EH (cell line): ENCODE results near the gene GPR35.

Experiments
- DNase-seq: peaks from one replicate; pipeline ENCODE4 v3.0.0-alpha.2; 2015; ENCODE audit warnings: low read depth

GPR35 gene, protein sequence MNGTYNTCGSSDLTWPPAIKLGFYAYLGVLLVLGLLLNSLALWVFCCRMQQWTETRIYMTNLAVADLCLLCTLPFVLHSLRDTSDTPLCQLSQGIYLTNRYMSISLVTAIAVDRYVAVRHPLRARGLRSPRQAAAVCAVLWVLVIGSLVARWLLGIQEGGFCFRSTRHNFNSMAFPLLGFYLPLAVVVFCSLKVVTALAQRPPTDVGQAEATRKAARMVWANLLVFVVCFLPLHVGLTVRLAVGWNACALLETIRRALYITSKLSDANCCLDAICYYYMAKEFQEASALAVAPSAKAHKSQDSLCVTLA

DNA sequence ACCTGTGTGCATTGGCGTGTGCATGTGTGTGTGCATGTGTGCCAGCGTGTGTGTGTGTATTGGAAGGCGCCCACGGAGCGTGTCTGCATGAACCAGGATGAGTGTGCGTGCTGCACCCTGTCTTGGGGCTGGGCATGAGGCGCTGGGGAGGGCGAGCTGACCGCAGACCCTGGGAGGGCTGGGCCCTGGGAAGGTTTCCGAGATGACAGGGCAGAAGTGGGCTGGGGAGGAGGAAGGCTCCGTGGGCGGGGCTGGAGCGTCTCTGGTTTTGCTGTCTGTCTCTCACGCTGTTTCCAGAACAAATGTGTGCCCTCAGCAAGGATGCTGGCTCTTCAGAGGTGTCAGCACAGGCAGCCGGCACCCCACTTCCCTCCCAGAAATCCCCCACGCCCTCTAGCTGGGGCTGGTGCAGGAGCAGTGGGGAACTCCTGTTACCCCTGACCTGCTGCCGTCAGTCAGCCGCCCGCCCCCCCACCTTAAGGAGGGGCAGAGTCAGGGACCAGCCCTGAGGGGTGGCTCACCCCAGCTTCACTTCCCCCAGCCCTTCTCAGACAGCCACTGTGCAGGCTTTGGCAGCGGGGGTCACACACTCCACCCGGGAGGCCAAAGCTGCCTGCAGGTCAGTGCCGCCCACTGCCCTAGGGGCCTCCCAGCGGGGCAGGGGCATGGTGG is at the start of gene GPR35:
Gene GPR35 (plus strand): TSS at position 531 of the 672 bp plus-strand sequence. CDS start 4,473 bp downstream, outside the sequence.
- DNase-seq = peak; percentile 86

DNA sequence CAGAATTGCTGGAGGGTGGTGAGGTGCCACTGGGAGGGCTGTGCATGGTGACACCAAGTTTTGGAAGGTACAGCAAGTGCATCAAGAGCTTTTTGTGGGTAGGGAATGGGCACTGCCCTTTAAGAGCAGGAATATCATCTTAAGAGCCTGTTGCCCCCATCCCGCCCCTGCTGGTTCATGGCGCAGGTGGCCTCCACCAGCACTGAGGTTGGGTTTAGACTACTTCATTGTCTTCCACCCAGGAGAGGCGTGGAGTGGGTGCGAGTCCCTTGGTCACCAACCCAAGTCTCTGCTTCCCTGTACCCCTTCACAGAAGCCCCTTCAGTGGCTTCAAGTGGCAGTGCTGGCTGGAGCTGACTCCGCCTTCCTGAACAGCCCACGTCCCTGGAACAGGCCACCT is 49.2 kb upstream of the GPR35 start:
- DNase-seq = no peak

GRCh38 chr2:240576436-240577205 is 48.7 kb upstream of the GPR35 start:
- no peak for DNase-seq

- no peak for DNase-seq
Measured at GRCh38 chr2:240577281-240578109, 47.8 kb upstream of the GPR35 start.

DNA sequence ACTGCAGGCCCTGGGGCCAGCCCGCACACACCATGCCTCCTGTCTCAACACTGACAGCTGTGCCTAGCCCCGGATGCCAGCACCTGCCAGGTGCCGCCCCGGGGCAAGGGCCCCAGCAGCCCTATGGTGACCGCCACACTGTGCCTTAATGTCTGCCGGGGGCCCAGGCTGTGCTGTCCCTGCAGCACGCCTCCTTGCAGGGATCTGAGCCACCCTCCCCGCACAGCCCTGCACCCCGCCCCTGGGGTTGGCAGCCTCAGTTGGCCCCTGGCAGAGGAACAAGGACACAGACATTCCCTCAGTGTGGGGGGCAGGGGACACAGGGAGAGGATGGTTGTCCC is 47.2 kb upstream of the GPR35 start:
- no peak for DNase-seq

DNA sequence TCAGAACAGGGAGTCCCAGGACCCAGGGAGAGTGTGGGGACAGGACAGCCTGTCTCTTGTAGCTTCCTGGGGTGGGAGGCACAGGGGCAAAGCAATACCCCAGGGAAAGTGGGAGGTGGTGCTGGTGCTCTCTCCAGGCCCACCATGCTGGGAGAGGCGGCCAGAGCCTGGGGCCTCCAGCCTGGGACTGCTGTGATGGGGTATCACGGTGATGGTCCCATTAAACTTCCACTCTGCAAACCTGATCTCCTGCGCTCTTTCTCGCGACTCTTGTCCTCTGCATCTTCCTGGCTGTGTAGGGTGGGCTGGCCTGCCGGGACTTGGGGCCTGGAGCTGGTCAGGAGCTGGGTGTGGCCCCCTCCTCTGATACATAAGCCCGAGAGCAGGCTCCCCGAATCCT is 46.8 kb upstream of the GPR35 start:
- DNase-seq = no peak

DNA sequence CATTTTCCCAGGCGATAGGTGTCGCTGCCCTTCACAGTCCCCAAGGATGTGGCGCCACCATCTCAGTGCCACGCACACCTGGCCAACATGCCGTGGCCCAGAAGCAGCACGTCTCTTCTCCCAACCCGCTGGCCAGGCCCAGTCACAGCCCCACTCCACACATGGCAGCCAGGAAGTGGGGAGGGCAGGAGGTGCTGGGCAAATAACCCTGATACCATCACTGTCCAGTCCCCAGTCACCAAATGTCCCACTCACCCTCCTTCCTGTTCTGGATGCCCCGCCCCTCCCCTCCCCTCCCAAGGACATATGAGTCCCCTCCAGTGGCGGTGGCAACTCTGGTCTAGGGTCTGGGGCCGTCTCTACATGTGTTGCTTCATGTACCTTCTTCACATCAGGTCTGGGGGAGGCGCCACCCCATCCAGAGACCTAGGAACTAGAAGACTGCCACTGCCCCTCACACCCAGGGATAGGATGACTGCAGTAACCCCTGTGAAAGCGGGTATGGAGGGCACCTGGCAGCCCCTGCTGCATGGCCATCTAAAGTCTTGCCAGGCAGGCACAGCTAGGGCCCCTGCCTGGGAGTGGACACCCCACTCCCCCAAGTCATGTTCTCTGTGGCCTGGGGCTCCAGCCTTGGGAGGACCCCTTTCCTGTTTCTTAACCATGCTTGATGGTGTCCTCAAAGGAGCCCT is 46.1 kb upstream of the GPR35 start:
- no peak for DNase-seq

DNA sequence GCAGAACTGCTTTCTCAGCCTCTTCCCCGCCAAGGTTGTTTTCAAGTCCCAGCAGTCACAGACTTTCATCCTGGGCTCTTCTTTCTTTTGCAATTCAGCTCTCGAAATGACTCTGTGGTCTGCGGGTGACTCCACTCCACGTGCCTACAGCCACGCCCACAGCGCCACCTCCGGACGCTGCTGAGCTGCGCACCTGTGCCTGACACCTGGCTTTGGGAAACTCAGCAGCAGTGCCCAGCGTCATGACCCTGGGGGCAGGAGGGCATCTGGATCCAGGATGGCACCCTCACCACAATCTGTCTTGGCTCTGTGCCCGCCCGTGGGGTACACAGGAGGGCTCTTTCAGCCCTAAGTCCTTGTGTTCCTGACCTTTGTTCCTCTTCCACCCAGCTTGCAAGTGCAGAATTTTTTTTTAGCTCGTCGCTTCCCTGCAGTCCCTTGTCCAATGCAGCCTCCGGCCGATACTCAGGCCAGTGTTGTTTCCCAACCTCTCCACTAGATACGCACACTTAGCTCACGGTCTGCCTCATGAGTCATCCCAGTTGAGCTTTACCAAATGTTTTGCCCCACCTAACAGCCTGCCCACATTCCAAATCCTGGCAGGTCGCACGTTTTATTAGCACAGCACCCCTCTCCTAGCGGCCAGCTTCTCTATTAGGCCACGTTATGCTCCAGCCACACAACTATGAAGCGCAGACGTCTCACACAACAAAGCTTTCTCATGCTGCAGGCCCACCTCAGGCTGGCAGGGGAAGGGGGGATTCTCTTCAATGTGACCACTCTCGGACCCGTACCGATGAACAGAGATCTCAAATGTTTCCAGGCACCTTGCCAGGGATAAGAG is 45.3 kb upstream of the GPR35 start:
- peak; percentile 91 for DNase-seq

GRCh38 chr2:240581811-240582210 is 43.5 kb upstream of the GPR35 start:
- peak; percentile 36 for DNase-seq

- peak; percentile 34 for DNase-seq
Measured at GRCh38 chr2:240582781-240583180, 42.5 kb upstream of the GPR35 start.

DNA sequence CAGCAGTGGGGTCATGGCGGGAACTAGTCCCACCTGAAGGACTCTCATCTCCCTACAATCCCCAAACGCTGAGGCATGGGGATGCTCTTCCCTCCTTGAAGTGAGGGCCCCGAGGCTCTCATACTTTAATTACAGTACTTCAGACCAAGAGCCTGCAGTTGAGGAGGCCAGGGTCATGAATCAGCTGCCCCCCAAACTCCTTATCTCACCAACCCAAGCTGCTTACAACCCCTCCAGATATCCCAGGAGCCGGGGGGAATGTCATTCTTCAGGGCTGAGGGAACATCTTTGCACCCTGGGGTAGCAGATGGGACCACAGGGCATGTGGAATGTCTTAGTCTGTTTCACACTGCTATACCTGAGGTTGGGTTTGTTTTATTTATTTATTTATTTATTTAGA is 41.5 kb upstream of the GPR35 start:
- no peak for DNase-seq

DNA sequence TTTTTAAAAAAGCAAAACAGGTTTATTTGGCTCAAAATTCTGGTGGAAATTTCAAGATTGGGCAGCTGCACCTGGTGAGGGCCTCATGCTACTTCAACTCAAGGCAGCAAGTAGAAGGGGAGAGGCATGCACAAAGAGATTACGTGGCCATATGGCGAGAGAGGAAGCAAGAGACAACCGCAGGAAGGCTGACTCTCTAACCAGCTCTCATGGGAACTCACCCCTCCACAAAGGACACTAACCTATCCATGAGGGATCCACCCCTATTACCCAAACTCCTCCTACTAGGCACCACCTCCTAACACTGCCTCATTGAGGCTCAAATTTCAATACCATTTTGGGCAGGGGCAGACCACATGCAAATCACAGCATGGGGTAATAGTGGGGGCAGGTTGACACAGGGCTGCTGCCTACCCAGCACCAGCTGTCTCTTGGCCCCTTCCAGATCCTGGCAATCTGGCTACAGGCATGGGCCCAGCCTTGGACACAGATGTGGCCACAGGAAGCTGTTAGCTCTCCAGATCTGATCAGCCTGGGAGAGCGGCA is 40.7 kb upstream of the GPR35 start:
- peak; percentile 57 for DNase-seq

DNA sequence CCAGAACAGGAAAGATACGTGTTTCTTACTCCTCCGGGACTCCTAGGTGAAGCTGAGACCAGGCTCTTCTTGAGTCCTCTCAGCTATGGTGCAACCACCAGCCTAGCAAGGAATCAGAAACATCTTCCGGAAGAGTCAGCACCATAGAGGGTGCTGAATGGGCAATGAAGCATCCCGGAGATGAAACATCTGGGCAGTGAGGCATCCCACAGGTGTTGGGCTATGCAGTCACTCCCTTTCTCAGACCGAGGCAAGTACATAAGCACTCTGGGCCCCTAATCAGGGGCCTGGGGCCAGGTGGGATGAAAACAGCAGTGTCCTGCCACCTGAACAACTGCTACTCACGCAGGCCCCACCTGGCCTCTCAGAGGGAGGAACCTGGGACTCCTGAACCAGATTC is 40.2 kb upstream of the GPR35 start:
- no peak for DNase-seq

GRCh38 chr2:240585681-240586197 is 39.5 kb upstream of the GPR35 start:
- no peak for DNase-seq

GRCh38 chr2:240586198-240586918 is 38.9 kb upstream of the GPR35 start, which contains the start of gene CAPN10:
CAPN10 (plus strand) TSS chr2:240586734; CDS start chr2:240586912, 178 bp downstream.
- peak; percentile 96 for DNase-seq

DNA sequence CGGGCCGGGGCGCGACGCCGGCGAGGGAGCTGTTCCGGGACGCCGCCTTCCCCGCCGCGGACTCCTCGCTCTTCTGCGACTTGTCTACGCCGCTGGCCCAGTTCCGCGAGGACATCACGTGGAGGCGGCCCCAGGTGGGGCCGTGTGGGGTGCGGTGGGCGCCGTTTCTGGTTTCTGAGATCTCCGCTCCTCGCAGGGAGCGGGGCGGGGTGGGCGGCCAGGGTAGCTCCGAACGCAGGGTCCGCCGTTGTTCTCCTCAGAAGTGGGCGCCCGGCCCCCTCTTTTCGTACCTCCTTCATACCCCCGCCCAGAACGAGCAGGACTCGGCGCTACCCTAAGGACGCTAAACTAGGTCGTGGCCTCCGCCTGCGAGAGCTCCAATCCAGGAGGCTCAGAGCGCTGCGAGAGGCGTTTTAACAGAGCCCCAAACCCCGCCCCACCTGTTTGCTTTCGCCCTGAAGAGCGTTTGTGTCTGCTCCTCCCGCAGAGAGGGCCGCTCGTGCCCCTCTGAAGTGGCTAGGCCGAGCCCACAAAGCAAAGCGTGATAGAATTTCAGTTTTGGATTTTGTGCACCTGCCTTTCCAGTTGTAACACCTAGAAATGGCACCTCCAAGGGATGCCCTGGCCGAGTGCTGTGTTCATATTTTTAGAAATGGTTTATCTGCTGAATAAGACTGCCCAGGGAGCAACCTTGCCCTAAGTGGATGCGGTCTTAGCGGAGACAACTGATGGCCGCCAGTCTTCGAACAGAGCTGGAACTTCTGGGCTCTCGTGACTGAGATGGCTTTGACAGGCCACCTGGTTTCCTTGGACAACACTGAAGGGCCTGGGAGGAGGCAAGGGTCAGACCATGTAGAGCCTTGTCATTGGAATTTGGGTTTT is 38.1 kb upstream of the GPR35 start:
- DNase-seq = peak; percentile 26

DNA sequence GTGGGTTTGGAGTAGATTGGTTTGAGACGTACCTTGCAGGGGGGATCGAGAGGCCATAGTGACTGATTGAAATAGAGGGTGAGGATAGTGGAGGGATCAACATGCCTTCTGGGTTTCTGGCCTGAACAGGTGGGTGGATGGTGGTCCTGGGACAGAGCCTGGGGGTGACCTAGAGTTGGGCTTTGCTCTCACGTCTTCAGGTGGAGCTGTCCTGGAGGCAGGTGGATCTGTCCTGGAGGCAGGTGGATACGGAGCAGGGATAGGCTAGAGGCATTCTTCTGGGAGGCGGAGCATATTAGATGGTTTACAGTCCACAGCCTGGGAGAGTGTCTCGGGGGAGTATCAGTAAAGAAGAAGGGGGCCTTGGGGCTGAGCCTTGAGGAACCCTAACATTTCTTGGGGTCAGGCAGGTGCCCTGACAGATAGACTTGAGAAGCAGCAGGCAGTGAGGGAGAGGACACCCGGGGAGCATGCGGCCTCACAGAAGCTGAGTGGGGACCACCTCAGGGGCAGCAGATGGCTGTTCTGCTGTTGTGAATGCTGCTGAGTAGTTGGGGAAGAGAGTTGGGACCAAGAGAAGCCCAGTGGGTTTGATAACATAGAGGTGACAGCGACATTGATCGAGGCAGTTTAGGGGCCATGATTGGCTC is 37.1 kb upstream of the GPR35 start:
- DNase-seq = no peak

GRCh38 chr2:240588669-240589068 is 36.6 kb upstream of the GPR35 start:
- DNase-seq = no peak
